Fibroblast of peridontal ligament (primary cell): Measurements from ENCODE around the gene NR2C2AP.
A peak's percentile ranks its signal among the peaks of the same experiment; 100 is the strongest.
"Not testable (repeated sequence)": the region's sequence is repeated elsewhere in the genome, so short reads cannot be mapped to it uniquely, and the experiment has no call there.

Experiments
- DNase-seq: peaks from one replicate; pipeline ENCODE4 v3.0.0-alpha.2; 2010; ENCODE audit errors: extremely low read depth

Gene NR2C2AP

GRCh38 chr19:19203012-19203856 is at the start of gene NR2C2AP:
Gene NR2C2AP (minus strand): TSS chr19:19203414. CDS start chr19:19203060, 354 bp downstream.
- peak; percentile 90 for DNase-seq

GRCh38 chr19:19250196-19250801 is 47.1 kb upstream of the NR2C2AP start:
- no peak for DNase-seq

- no peak for DNase-seq
Observed at GRCh38 chr19:19240476-19240875, 37.3 kb upstream of the NR2C2AP start.

- DNase-seq, result no peak
Observed at GRCh38 chr19:19239675-19240074, 36.5 kb upstream of the NR2C2AP start.

GRCh38 chr19:19238126-19238894 is 35.1 kb upstream of the NR2C2AP start:
- no peak for DNase-seq

GRCh38 chr19:19236173-19236572 is 33.0 kb upstream of the NR2C2AP start:
- no peak for DNase-seq

- no peak for DNase-seq
Observed at GRCh38 chr19:19234220-19234816, 31.1 kb upstream of the NR2C2AP start.

- no peak for DNase-seq
Observed at GRCh38 chr19:19232261-19232721, 29.1 kb upstream of the NR2C2AP start.

- DNase-seq, result no peak
Observed at GRCh38 chr19:19230999-19231398, 27.8 kb upstream of the NR2C2AP start.

GRCh38 chr19:19229701-19230100 is 26.5 kb upstream of the NR2C2AP start:
- no peak for DNase-seq

- DNase-seq, result no peak
Observed at GRCh38 chr19:19227217-19227616, 24.0 kb upstream of the NR2C2AP start.

- no peak for DNase-seq
Observed at GRCh38 chr19:19226663-19227062, 23.4 kb upstream of the NR2C2AP start.

GRCh38 chr19:19226204-19226603 is 23.0 kb upstream of the NR2C2AP start:
- DNase-seq, result no peak

GRCh38 chr19:19224852-19225494 is 21.8 kb upstream of the NR2C2AP start:
- peak; percentile 25 for DNase-seq

GRCh38 chr19:19224150-19224851 is 21.1 kb upstream of the NR2C2AP start:
- no peak for DNase-seq

- DNase-seq, result no peak
Observed at GRCh38 chr19:19223636-19224035, 20.4 kb upstream of the NR2C2AP start.

GRCh38 chr19:19223060-19223459 is 19.8 kb upstream of the NR2C2AP start:
- DNase-seq, result no peak

GRCh38 chr19:19221000-19221399 is 17.8 kb upstream of the NR2C2AP start:
- not testable (repeated sequence) for DNase-seq

- no peak for DNase-seq
Observed at GRCh38 chr19:19218911-19219310, 15.7 kb upstream of the NR2C2AP start.

- DNase-seq, result peak; percentile 13
Observed at GRCh38 chr19:19217099-19217498, 13.9 kb upstream of the NR2C2AP start.

- no peak for DNase-seq
Observed at GRCh38 chr19:19215792-19216191, 12.6 kb upstream of the NR2C2AP start.
